ENCODE results near the gene ELF5. TPM values are rescaled to one million over a fixed set of nuclear protein-coding genes. Genes with fewer than 3 reads are reported as not detected.

Gene ELF5
- total RNA-seq, 4 donors from 2014 or later = not detected

DNA sequence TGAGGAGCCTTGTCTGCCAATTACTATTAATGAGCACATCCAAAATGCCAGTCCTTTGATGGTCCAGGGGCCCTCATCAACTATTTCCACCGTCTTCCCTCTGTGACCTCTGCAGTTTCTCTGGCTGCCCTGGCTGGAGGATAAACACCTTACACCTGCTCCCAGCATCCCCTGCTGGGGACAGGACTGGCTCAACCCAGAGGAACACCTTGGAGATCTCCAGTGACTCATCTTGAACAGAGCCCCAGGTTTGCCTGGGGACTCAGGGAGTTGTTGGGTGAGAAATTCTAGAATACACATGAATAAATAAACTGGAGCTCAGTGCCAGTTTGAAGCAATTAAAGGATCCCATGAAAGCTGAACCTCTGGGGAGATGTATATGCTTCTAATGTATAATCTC, 24.0 kb upstream of the ELF5 start:
- H3K9me3 ChIP-seq = peaks cover 0 to 19% (median 12%) of the 10 kb centered on the region in 4 donors
- H3K4me1 ChIP-seq = no peaks in the 10 kb centered on the region
- H3K27ac ChIP-seq (replicated peaks in 1 of 4) = no peak overlapping the region
- TF ChIP-seq CTCF (IDR thresholded peaks at IDR 0.05) = no peak
- TF ChIP-seq POLR2A (IDR thresholded peaks at IDR 0.05; ENCODE audit: low read depth) = no peak
- no peak for TF ChIP-seq POLR2AphosphoS5 (IDR thresholded peaks at IDR 0.05)
- no peak for TF ChIP-seq EP300 (IDR thresholded peaks at IDR 0.05)
- 57% methylated on average over 1 of the region's 1 CpG for WGBS
- DNase-seq (ENCODE audit: extremely low spot score) = no peak
- intact Hi-C loops (cut with DNase I) = no loop called here
- no peak overlapping the region for H3K4me3 ChIP-seq
- H3K36me3 ChIP-seq = no peaks in the 10 kb centered on the region
- H3K27me3 ChIP-seq = peaks cover 0 to 27% (median 0%) of the 10 kb centered on the region in 4 donors

- DNase-seq (ENCODE audit: extremely low spot score) = no peak
- Histone ChIP-seq H3K4me1 (no peaks in the 10 kb centered on the region), H3K4me3 (no peak overlapping the region), H3K36me3 (no peaks in the 10 kb centered on the region), H3K27me3 (peaks cover 0 to 18% (median 0%) of the 10 kb centered on the region in 4 donors), H3K27ac (replicated peaks in 1 of 4) (no peak overlapping the region), H3K9me3 (peaks cover 0 to 19% (median 12%) of the 10 kb centered on the region in 4 donors)
- TF ChIP-seq POLR2A (IDR thresholded peaks at IDR 0.05; ENCODE audit: low read depth) (no peak), POLR2AphosphoS5 (IDR thresholded peaks at IDR 0.05) (no peak), EP300 (IDR thresholded peaks at IDR 0.05) (no peak), CTCF (IDR thresholded peaks at IDR 0.05) (no peak)
- intact Hi-C loops (cut with DNase I) = no loop called here
Measured at GRCh38 chr11:34536056-34536455, 22.5 kb upstream of the ELF5 start.

GRCh38 chr11:34534826-34535225, 21.2 kb upstream of the ELF5 start:
- DNase-seq (ENCODE audit: extremely low spot score) = no peak
- peaks cover 0 to 19% (median 12%) of the 10 kb centered on the region in 4 donors for H3K9me3 ChIP-seq
- H3K27me3 ChIP-seq = peaks cover 0 to 11% (median 0%) of the 10 kb centered on the region in 4 donors
- H3K36me3 ChIP-seq = no peaks in the 10 kb centered on the region
- no peak overlapping the region for H3K27ac ChIP-seq (replicated peaks in 1 of 4)
- WGBS = 84% methylated on average over 3 of the region's 3 CpGs
- intact Hi-C loops (cut with DNase I) = no loop called here
- no peak overlapping the region for H3K4me3 ChIP-seq
- TF ChIP-seq CTCF (IDR thresholded peaks at IDR 0.05) = no peak
- no peak for TF ChIP-seq POLR2AphosphoS5 (IDR thresholded peaks at IDR 0.05)
- TF ChIP-seq POLR2A (IDR thresholded peaks at IDR 0.05; ENCODE audit: low read depth) = no peak
- TF ChIP-seq EP300 (IDR thresholded peaks at IDR 0.05) = no peak
- no peaks in the 10 kb centered on the region for H3K4me1 ChIP-seq

DNA sequence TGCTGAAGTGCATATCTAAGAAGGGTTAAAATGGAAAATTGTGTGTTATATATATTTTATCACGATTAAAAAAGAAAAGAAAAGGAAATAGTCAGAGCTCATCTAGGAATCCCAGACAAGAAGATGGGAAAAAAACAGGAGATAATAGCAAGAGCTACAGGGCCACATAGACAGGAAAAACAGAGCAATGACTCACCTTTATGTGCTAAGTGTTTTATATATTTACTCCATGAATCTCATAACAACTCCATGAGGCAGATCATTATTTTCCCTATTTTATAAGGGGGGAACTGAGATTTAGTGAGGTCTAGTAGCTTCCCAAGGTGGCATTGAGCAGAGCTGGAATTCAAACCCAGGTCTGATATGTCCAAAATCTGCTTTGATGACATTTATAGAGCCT, 18.1 kb upstream of the ELF5 start:
- intact Hi-C loops (cut with DNase I) = no loop called here
- peaks cover 0 to 19% (median 12%) of the 10 kb centered on the region in 4 donors for H3K9me3 ChIP-seq
- TF ChIP-seq EP300 (IDR thresholded peaks at IDR 0.05) = no peak
- TF ChIP-seq POLR2AphosphoS5 (IDR thresholded peaks at IDR 0.05) = no peak
- no peak for TF ChIP-seq POLR2A (IDR thresholded peaks at IDR 0.05; ENCODE audit: low read depth)
- no peak for TF ChIP-seq CTCF (IDR thresholded peaks at IDR 0.05)
- H3K36me3 ChIP-seq = no peaks in the 10 kb centered on the region
- 69% methylated on average over 1 of the region's 1 CpG for WGBS
- no peak overlapping the region for H3K27ac ChIP-seq (replicated peaks in 1 of 4)
- no peak for DNase-seq (ENCODE audit: extremely low spot score)
- H3K27me3 ChIP-seq = no peaks in the 10 kb centered on the region
- H3K4me1 ChIP-seq = no peaks in the 10 kb centered on the region
- H3K4me3 ChIP-seq = no peak overlapping the region

- no peak for DNase-seq (ENCODE audit: extremely low spot score)
- H3K4me1 ChIP-seq = no peaks in the 10 kb centered on the region
- peaks cover 0 to 19% (median 12%) of the 10 kb centered on the region in 4 donors for H3K9me3 ChIP-seq
- TF ChIP-seq CTCF (IDR thresholded peaks at IDR 0.05) (no peak), POLR2A (IDR thresholded peaks at IDR 0.05; ENCODE audit: low read depth) (no peak), EP300 (IDR thresholded peaks at IDR 0.05) (no peak), POLR2AphosphoS5 (IDR thresholded peaks at IDR 0.05) (no peak)
- intact Hi-C loops (cut with DNase I) = no loop called here
- no peaks in the 10 kb centered on the region for H3K36me3 ChIP-seq
- H3K27ac ChIP-seq (replicated peaks in 1 of 4) = no peak overlapping the region
- 69% methylated on average over 3 of the region's 3 CpGs for WGBS
- H3K4me3 ChIP-seq = no peak overlapping the region
- H3K27me3 ChIP-seq = no peaks in the 10 kb centered on the region
Measured at GRCh38 chr11:34530545-34531234, 17.1 kb upstream of the ELF5 start.
